ENCODE measurements around the gene DDX10.

DDX10 gene

GRCh38 chr11:108906826-108907225 lies 242.0 kb downstream of the DDX10 start:
- no peak for DNase-seq (ENCODE audit: low read depth)

- no peak for DNase-seq (ENCODE audit: low read depth)
These were observed 244.2 kb downstream of the DDX10 start for GRCh38 chr11:108909041-108909440.

- no peak for DNase-seq (ENCODE audit: low read depth)
These were observed 245.1 kb downstream of the DDX10 start for GRCh38 chr11:108909921-108910320.

GRCh38 chr11:108912581-108912980 lies 247.7 kb downstream of the DDX10 start:
- DNase-seq (ENCODE audit: low read depth): no peak

- DNase-seq (ENCODE audit: low read depth): no peak
These were observed 248.3 kb downstream of the DDX10 start for GRCh38 chr11:108913204-108913603.

GRCh38 chr11:108914211-108914610 lies 249.3 kb downstream of the DDX10 start:
- DNase-seq (ENCODE audit: low read depth): no peak

- no peak for DNase-seq (ENCODE audit: low read depth)
These were observed 250.1 kb downstream of the DDX10 start for GRCh38 chr11:108914981-108915380.

- DNase-seq (ENCODE audit: low read depth): no peak
These were observed 250.8 kb downstream of the DDX10 start for GRCh38 chr11:108915666-108916065.

- DNase-seq (ENCODE audit: low read depth): no peak
These were observed 251.4 kb downstream of the DDX10 start for GRCh38 chr11:108916290-108916689.

- no peak for DNase-seq (ENCODE audit: low read depth)
These were observed 252.1 kb downstream of the DDX10 start for GRCh38 chr11:108916935-108917334.

- DNase-seq (ENCODE audit: low read depth): no peak
These were observed 256.3 kb downstream of the DDX10 start for GRCh38 chr11:108921211-108921610.

GRCh38 chr11:108922241-108922640 lies 257.4 kb downstream of the DDX10 start:
- DNase-seq (ENCODE audit: low read depth): no peak

GRCh38 chr11:108923413-108923812 lies 258.5 kb downstream of the DDX10 start:
- no peak for DNase-seq (ENCODE audit: low read depth)

- DNase-seq (ENCODE audit: low read depth): no peak
These were observed 261.4 kb downstream of the DDX10 start for GRCh38 chr11:108926171-108926840.

- DNase-seq (ENCODE audit: low read depth): no peak
These were observed 262.1 kb downstream of the DDX10 start for GRCh38 chr11:108926841-108927577.

GRCh38 chr11:108927791-108928545 lies 263.1 kb downstream of the DDX10 start:
- DNase-seq (ENCODE audit: low read depth): no peak

- DNase-seq (ENCODE audit: low read depth): no peak
These were observed 264.4 kb downstream of the DDX10 start for GRCh38 chr11:108929241-108929640.

GRCh38 chr11:108931168-108931567 lies 266.3 kb downstream of the DDX10 start:
- no peak for DNase-seq (ENCODE audit: low read depth)

- DNase-seq (ENCODE audit: low read depth): no peak
These were observed 268.8 kb downstream of the DDX10 start for GRCh38 chr11:108933630-108934029.

GRCh38 chr11:108934289-108934688 lies 269.4 kb downstream of the DDX10 start:
- no peak for DNase-seq (ENCODE audit: low read depth)

GRCh38 chr11:108934696-108935095 lies 269.8 kb downstream of the DDX10 start:
- no peak for DNase-seq (ENCODE audit: low read depth)

GRCh38 chr11:108937746-108938145 lies 272.9 kb downstream of the DDX10 start:
- DNase-seq (ENCODE audit: low read depth): no peak

GRCh38 chr11:108938604-108939003 lies 273.7 kb downstream of the DDX10 start:
- DNase-seq (ENCODE audit: low read depth): no peak
